HG03025 (cell line): ENCODE results near the gene B2M.

Source experiments
- ATAC-seq: cut with Tn5 transposase; IDR thresholded peaks from one replicate; pipeline ENCODE4 v1.9.1; 2021; ENCODE audit warnings: mild to moderate bottlenecking, moderate library complexity; ENCODE audit not compliant: unreplicated experiment, low FRiP score

B2M gene

DNA sequence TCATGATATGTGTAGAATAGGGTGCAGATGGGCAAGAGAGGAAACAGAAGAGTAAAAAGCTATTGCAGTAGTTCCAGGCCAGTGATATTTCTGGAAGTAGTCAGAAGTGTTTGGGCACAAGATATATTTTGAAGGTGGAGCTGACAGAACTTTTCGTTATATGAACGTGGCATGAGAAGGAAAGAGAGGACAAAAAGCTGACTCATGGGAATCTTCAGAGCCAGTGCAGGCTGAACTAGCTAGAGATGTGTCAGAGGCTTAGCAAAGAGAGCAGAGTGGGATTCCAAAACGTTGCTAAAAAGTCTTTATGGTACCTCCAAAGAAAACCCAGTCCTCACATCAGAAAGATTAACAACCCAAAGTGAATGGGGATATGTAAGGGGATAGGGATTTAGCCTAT is 53.7 kb downstream of the B2M start:
- no peak for ATAC-seq
